Measurements from ENCODE around the gene RTCA. TPM values are rescaled to one million over a fixed set of nuclear protein-coding genes. Genes with fewer than 3 reads are reported as not detected.

RTCA gene
- polyA plus RNA-seq, 2 of the 4 experiments (the other 2 are of a cell fraction): 23.8 to 39.5 TPM

- no peak for DNase-seq (ENCODE audit: low read depth in 1 of 2, low spot score in 1 of 2)
- Histone ChIP-seq H3K4me3 (no peak overlapping the region), H3K27ac (no peak overlapping the region), H3K4me2 (no peak overlapping the region), H3K4me1 (no peaks in the 10 kb centered on the region), H3K9me3 (no peaks in the 10 kb centered on the region)
- ChIA-PET CTCF (no interaction called here), POLR2A (interaction anchor here (0.5 kb wide), 1 partner anchor 25 kb away, joined by 3 read pairs; no protein-coding TSS in a partner anchor)
- FAIRE-seq: no peak
- ATAC-seq: no peak
- TF ChIP-seq HOXA7 (CRISPR knock-in tag; IDR thresholded peaks at IDR 0.05): no peak
- TF ChIP-seq MAX (IDR thresholded peaks at IDR 0.05): no peak
- no peak for TF ChIP-seq ZFP36 (IDR thresholded peaks at IDR 0.05; ENCODE audit: borderline replicate concordance, partially characterized antibody)
- TF ChIP-seq CBX8 (IDR thresholded peaks at IDR 0.05): no peak
- no peak for TF ChIP-seq FOSB (CRISPR knock-in tag; IDR thresholded peaks at IDR 0.05)
- no peak for TF ChIP-seq PBX3 (IDR thresholded peaks at IDR 0.05)
- TF ChIP-seq EP300 (IDR thresholded peaks at IDR 0.05): no peak
- no peak for TF ChIP-seq CEBPB (IDR thresholded peaks at IDR 0.05)
- TF ChIP-seq KDM5A (IDR thresholded peaks at IDR 0.05): no peak
Observed at GRCh38 chr1:100222428-100222827, 43.6 kb upstream of the RTCA start.

GRCh38 chr1:100229681-100230443 lies 36.2 kb upstream of the RTCA start:
- Histone ChIP-seq H3K4me3 (no peak overlapping the region), H3K27ac (no peak overlapping the region), H3K4me2 (no peak overlapping the region), H3K9me3 (no peaks in the 10 kb centered on the region), H3K4me1 (no peaks in the 10 kb centered on the region)
- WGBS (ENCODE audit: missing lambda C conversion rate): 83% methylated on average over 4 of the region's 4 CpGs
- no peak for FAIRE-seq
- no peak for DNase-seq (ENCODE audit: low read depth in 1 of 2, low spot score in 1 of 2)
- TF ChIP-seq HOXB5 (CRISPR knock-in tag; IDR thresholded peaks at IDR 0.05) (no peak), GATA3 (IDR thresholded peaks at IDR 0.05; ENCODE audit: borderline replicate concordance) (no peak), SREBF2 (IDR thresholded peaks at IDR 0.05) (no peak), REST (IDR thresholded peaks at IDR 0.05) (no peak), USF2 (IDR thresholded peaks at IDR 0.05) (no peak), JUNB (IDR thresholded peaks at IDR 0.05) (no peak), MYC (IDR thresholded peaks at IDR 0.05; ENCODE audit: borderline replicate concordance, low read length) (no peak), KDM5A (IDR thresholded peaks at IDR 0.05) (no peak), CHD2 (IDR thresholded peaks at IDR 0.05; ENCODE audit: low read length, partially characterized antibody) (no peak), NFE2L2 (conservative IDR thresholded peaks at IDR 0.05; ENCODE audit: low read length) (no peak), MAFK (IDR thresholded peaks at IDR 0.05; ENCODE audit: partially characterized antibody) (no peak), EP300 (IDR thresholded peaks at IDR 0.05) (no peak), CBX2 (IDR thresholded peaks at IDR 0.05; ENCODE audit: borderline replicate concordance, low read depth) (no peak), SMC3 (IDR thresholded peaks at IDR 0.05) (no peak), ATOH8 (CRISPR knock-in tag; IDR thresholded peaks at IDR 0.05; ENCODE audit: low read depth) (no peak), TP53 (CRISPR knock-in tag; IDR thresholded peaks at IDR 0.05) (no peak), HDAC2 (IDR thresholded peaks at IDR 0.05) (no peak), HMGXB4 (CRISPR knock-in tag; IDR thresholded peaks at IDR 0.05; ENCODE audit: borderline replicate concordance) (no peak)
- ChIA-PET POLR2A (no interaction called here), CTCF (no interaction called here)
- ATAC-seq: no peak

All from A549 (cell line).